ENCODE results near the gene PDLIM5.

DNA sequence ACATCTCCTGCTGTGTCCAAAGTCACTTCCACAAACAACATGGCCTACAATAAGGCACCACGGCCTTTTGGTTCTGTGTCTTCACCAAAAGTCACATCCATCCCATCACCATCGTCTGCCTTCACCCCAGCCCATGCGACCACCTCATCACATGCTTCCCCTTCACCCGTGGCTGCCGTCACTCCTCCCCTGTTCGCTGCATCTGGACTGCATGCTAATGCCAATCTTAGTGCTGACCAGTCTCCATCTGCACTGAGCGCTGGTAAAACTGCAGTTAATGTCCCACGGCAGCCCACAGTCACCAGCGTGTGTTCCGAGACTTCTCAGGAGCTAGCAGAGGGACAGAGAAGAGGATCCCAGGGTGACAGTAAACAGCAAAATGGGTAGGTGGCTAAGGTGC, 123.9 kb downstream of the PDLIM5 start:
- TF ChIP-seq, protein P1, sequence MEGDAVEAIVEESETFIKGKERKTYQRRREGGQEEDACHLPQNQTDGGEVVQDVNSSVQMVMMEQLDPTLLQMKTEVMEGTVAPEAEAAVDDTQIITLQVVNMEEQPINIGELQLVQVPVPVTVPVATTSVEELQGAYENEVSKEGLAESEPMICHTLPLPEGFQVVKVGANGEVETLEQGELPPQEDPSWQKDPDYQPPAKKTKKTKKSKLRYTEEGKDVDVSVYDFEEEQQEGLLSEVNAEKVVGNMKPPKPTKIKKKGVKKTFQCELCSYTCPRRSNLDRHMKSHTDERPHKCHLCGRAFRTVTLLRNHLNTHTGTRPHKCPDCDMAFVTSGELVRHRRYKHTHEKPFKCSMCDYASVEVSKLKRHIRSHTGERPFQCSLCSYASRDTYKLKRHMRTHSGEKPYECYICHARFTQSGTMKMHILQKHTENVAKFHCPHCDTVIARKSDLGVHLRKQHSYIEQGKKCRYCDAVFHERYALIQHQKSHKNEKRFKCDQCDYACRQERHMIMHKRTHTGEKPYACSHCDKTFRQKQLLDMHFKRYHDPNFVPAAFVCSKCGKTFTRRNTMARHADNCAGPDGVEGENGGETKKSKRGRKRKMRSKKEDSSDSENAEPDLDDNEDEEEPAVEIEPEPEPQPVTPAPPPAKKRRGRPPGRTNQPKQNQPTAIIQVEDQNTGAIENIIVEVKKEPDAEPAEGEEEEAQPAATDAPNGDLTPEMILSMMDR (conservative IDR thresholded peaks at IDR 0.05; ENCODE audit: low read length), result no peak
- no peak for TF ChIP-seq EZH2phosphoT487 (IDR thresholded peaks at IDR 0.05; ENCODE audit: borderline replicate concordance, low read depth, low read length)
